Measurements from ENCODE around the gene FGR.
"Not testable (repeated sequence)": the region's sequence is repeated elsewhere in the genome, so short reads cannot be mapped to it uniquely, and the experiment has no call there.

FGR gene

DNA sequence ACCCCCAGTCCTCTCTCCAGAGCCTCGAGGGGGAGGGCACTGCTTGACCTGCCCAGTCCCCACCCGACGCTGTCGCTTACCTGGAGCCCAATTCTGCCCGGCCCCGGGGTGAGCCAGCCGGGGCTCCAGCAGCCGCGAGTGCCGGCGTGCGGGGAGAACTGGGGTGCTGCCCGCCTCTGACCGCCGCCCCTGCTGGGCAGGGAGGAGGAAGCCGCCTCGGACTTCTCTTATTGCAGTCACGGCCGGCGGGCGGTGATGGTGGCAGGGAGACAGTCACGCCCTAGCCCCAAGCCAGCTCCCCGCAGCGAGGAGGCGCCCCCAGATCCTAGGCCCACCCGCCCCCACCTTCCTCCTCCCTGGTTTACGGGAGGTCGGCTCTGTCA, at the start of gene FGR:
TSS of gene FGR (minus strand) at position 201 of the 383 bp plus-strand sequence. CDS start 11,269 bp downstream, outside the sequence.
- peak within 1 kb of the TSS; percentile 26 for H3K4me3 ChIP-seq (ENCODE audit: low read length)
- no peak for DNase-seq (ENCODE audit: low read depth)
- no peak for TF ChIP-seq CTCF (conservative IDR thresholded peaks at IDR 0.05; ENCODE audit: low read depth, low read length)

DNA sequence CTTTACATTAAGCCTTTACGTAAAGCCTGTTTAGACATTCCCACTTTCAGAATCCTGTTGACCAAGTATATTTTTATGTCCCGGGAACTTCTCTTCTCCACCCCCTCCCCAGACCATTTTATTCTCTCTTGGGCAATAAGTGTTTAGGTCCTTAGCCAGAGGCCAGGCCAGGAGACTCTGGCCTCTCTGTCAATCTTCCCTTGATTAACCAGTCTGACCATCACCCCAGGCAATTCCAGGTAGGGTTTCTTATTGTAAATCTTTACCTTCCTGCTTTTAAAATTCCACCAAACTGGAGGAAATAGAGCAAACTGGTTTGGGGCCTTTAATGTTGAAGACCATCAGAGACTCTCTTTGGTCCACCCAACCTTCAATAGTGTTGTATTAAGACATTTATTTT, 49.2 kb upstream of the FGR start:
- TF ChIP-seq CTCF (conservative IDR thresholded peaks at IDR 0.05; ENCODE audit: low read depth, low read length) = no peak
- no peak for DNase-seq (ENCODE audit: low read depth)
- H3K4me3 ChIP-seq (ENCODE audit: low read length) = no peak overlapping the region

DNA sequence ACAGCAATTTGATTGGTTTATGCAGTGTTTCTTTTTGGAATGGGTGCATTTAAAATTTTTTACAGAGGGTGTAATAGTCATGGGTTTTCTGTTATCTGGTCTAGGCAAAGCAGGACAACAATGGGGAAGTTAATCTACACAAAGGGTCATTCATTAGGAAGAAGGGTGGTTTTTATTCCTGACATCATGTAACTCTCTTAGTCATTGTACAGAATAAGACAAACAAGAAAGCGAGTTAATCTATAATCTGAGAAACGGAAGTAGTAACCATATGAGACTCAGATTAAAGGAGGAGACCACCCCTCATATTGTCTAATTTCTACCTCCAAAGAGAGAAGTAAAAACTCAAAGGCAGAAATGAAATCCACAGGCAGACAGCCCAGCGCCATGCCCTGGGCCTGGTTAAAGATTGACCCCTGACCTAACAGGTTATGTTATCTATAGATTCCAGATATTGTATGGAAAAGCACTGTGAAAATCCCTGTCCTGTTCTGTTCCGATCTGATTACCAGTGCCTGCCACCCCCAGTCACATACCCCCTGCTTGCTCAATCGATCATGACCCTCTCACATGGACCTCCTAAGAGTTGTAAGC, 47.5 kb upstream of the FGR start:
- no peak overlapping the region for H3K4me3 ChIP-seq (ENCODE audit: low read length)
- no peak for DNase-seq (ENCODE audit: low read depth)
- no peak for TF ChIP-seq CTCF (conservative IDR thresholded peaks at IDR 0.05; ENCODE audit: low read depth, low read length)

DNA sequence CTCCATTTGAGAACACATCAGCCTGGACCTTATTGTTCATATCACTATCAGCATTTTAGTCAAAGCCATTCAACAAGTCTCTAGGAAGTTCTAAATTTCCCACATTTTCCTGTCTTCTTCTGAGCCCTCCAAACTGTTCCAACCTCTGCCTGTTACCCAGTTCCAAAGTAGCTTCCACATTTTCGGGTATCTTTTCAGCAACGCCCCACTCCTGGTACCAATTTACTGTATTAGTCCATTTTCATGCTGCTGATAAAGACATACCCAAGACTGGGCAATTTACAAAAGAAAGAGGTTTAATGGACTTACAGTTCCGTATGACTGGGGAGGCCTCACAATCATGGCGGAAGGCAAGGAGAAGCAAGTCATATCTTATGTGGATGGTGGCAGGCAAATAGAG, 46.6 kb upstream of the FGR start:
- not testable (repeated sequence) for DNase-seq (ENCODE audit: low read depth); H3K4me3 ChIP-seq (ENCODE audit: low read length)

DNA sequence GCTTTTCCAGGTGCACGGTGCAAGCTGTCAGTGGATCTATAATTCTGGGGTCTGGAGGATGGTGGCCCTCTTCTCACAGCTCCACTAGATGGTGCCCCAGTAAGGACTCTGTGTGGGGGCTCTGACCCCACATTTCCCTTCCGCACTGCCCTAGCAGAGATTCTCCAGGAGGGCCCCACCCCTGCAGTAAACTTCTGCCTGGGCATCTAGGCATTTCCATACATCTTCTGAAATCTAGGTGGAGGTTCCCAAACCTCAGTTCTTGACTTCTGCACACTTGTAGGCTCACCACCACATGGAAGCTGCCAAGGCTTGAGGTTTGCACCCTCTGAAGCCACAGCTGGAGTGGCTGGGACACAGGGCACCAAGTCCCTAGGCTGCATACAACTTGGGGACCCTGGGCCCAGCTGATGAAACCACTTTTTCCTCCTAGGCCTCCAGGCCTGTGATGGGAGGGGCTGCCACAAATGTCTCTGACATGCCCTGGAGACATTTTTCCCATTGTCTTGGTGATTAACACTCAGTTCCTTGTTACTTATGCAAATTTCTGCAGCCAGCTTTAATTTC, 45.3 kb upstream of the FGR start:
- H3K4me3 ChIP-seq (ENCODE audit: low read length) = not testable (repeated sequence)

GRCh38 chr1:27678747-27679146, 43.8 kb upstream of the FGR start:
- TF ChIP-seq CTCF (conservative IDR thresholded peaks at IDR 0.05; ENCODE audit: low read depth, low read length) = no peak
- no peak overlapping the region for H3K4me3 ChIP-seq (ENCODE audit: low read length)
- no peak for DNase-seq (ENCODE audit: low read depth)

More for the DNA sequence above, 45.3 kb upstream of the FGR start:
- not testable (repeated sequence) for DNase-seq (ENCODE audit: low read depth)

GRCh38 chr1:27676410-27676809, 41.4 kb upstream of the FGR start:
- DNase-seq (ENCODE audit: low read depth) = no peak
- no peak for TF ChIP-seq CTCF (conservative IDR thresholded peaks at IDR 0.05; ENCODE audit: low read depth, low read length)
- H3K4me3 ChIP-seq (ENCODE audit: low read length) = no peak overlapping the region

GRCh38 chr1:27672750-27673112, 37.7 kb upstream of the FGR start:
- no peak for DNase-seq (ENCODE audit: low read depth)
- TF ChIP-seq CTCF (conservative IDR thresholded peaks at IDR 0.05; ENCODE audit: low read depth, low read length) = no peak
- peak overlapping the region; percentile 48 for H3K4me3 ChIP-seq (ENCODE audit: low read length)

Measured in retinal pigment epithelial cell (primary cell).